Activated effector memory CD4-positive, alpha-beta T cell treated with Interleukin-2 at 50 U/mL for 16 hours (primary cell): ENCODE data around the gene HOXD9.

Source experiments
- DNase-seq: peaks from one replicate; pipeline ENCODE4 v3.0.0-alpha.2; 2020

The HOXD9 gene

DNA sequence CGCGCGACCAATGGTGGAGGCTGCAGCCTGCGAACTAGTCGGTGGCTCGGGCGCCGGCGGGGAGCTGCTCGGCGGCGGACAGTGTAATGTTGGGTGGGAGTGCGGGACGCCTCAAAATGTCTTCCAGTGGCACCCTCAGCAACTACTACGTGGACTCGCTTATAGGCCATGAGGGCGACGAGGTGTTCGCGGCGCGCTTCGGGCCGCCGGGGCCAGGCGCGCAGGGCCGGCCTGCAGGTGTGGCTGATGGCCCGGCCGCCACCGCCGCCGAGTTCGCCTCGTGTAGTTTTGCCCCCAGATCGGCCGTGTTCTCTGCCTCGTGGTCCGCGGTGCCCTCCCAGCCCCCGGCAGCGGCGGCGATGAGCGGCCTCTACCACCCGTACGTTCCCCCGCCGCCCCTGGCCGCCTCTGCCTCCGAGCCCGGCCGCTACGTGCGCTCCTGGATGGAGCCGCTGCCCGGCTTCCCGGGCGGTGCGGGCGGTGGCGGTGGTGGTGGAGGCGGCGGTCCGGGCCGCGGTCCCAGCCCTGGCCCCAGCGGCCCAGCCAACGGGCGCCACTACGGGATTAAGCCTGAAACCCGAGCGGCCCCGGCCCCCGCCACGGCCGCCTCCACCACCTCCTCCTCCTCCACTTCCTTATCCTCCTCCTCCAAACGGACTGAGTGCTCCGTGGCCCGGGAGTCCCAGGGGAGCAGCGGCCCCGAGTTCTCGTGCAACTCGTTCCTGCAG lies at the start of gene HOXD9:
TSS of gene HOXD9 (plus strand) at position 37 of the 728 bp plus-strand sequence. CDS start at position 87, 50 bp downstream.
- DNase-seq, result no peak

GRCh38 chr2:176072951-176073904 lies 49.3 kb upstream of the HOXD9 start:
- DNase-seq, result no peak

- no peak for DNase-seq
These were observed 47.5 kb upstream of the HOXD9 start for GRCh38 chr2:176074919-176075425.

DNA sequence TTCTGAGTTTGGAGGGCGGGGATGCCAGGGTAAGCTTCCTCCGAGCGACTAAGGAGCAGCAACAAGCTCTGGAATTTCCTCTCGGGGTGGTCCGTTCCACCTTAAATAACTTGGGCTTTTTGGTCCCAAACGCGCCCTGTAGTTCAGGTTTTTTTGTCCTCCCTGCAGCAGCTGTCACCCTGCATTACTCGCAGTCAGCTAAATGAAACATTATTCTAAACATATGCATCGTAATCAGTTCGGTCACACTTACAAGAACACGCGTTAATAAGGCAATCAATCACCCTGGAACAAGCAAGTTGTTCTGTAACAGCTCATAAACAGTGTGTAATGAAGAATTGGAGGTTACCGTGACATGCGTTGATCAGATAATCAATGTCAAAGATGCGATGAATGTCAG lies 47.0 kb upstream of the HOXD9 start:
- no peak for DNase-seq

DNA sequence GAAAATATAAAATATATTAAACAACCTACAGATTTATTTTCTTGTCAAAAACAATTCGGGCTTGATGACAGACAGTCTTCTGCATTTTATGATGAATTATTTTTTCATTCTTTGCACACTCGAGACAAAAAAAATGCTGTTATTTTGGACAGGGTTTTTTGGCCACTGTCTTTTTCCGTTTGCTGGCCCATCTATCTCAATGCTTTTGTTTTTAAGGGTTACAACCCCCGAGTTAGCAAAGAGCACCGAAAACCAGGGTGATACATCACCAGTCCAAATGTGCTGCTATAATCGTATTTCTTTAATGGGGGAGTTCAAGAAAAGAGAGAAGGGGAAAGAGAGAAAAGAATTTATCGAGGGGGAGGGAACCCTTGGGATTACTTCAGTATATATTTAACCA lies 46.5 kb upstream of the HOXD9 start:
- DNase-seq, result no peak

- no peak for DNase-seq
These were observed 45.7 kb upstream of the HOXD9 start for GRCh38 chr2:176076796-176077195.

- no peak for DNase-seq
These were observed 43.8 kb upstream of the HOXD9 start for GRCh38 chr2:176078541-176079284.

- DNase-seq, result no peak
These were observed 43.2 kb upstream of the HOXD9 start for GRCh38 chr2:176079285-176079830.

DNA sequence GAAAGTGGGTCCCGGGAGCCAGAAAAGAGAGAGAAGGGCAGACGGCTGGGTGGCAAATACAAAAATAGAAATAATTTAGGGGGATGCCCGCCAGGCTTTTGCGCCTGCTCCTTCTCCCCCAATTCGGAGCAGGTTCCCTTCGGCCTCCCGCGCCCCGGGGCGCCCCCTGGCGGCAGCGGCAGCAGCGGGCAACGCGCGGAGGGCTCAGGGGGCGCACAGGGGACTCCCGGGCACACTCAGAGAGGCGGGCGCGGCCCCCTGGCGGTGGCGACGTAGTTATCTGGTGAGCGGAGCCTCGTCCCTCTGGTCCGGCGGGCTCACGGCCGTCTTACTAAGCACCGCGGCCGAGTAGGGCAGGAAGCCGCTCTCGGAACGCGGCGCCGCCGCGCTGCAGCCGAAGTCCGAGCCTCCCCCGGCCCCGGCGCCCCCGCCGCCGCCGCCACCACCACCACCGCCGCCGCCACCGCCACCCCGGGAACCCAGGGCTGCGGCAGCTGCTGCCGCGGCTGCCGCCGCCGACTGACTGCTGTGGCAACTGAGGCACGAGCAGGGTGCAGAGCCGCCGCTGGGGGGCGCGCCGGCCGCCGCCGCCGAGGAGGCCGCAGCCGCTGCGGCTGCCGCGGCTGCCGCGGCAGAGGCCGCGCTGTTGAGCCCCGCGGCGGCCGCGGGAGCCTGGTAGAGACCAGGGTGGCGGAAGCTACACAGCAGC lies 42.5 kb upstream of the HOXD9 start:
- DNase-seq, result no peak

DNA sequence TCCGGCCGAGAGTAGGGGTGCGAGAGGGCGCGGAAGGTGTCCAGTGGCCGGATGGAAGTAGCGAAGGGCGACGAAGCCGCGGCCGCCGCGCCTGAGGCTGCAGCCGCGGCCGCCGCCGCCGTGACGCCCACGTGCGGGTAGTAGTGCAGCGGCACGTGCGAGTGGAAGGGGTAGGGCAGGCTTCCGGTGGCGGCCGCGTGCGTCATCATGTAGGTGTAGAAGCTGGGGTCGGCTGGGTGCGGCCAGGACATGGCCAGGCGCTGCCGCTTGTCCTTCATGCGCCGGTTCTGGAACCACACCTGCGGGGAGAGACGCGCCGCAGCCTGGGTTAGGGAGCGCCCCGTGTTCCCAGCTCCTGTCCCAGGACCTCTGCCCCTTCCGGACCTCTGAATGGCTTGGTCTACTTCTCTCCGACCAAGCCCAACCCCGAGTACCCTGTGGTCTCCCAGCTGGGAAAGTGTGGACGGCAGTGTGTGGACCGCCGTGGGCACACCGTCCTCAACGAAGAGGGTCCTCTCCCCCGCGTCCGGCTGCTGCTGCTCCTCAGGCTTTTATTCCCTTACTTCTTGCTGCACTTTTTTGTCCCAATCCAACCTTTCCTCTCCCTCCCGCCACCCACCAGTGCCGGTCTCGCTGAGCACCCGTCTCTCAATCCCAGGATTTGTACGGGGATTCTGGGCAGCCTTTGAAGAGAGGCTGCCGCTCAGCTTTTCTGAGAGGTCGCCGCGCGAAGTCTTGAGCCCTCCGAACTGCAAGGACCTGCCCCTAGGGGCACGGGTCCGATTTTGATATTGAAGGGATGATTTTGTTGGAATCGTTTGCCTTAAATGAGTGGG lies 41.8 kb upstream of the HOXD9 start:
- DNase-seq, result no peak

DNA sequence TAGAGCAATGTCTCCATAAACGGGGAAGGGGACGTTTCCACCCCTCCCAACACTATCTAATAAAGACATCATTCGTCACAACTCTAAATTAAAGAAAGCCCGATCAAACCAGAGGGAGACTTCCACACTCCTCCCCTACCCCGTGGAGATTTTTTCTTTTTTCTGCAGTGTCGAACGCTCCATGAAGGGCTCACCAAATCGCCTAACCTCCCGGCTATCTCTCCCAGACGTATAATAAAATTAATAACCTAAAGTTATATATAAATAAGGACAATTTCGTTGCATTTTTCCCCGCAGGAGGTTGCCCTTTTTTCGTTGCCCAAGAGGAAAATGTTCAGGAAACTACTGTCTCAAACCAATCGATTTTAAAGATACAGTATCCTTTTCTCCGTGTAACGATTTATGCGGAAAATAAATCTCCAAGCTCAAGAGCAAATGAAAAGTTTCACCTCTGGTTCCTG lies 41.1 kb upstream of the HOXD9 start:
- no peak for DNase-seq

DNA sequence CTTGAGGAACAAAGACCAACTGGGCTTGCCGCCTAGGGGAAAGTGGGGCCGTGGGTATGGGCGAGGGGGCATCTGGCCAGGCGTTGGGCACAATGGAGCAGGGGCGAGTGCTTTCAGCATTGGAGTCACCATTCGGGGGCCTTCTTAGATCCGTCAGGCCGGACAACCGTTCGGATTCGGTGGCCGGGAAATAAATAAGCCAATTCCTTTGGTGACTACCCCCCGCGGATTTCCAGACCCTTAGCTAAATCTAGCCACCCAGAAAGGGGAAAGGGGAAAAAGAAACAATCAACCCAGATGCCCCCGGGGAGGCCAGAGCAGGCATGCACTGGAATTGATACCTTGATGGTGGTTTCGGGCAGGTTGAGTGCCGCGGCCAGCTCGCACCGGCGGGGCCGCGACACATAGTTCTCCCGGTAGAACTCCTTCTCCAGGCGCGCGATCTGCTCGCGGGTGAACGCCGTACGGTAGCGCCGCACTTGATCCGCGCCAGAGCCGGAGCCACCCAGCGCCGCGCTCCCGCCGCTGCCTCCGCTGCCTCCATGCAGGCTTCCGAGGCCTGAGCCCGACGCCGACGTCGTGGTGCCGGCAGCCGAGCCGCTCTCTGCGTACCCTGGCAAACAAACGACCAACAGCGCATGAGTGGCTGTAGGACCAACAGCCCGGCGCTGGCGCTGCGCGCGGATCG lies 40.5 kb upstream of the HOXD9 start:
- DNase-seq, result no peak

- DNase-seq, result no peak
These were observed 40.0 kb upstream of the HOXD9 start for GRCh38 chr2:176082525-176082823.

DNA sequence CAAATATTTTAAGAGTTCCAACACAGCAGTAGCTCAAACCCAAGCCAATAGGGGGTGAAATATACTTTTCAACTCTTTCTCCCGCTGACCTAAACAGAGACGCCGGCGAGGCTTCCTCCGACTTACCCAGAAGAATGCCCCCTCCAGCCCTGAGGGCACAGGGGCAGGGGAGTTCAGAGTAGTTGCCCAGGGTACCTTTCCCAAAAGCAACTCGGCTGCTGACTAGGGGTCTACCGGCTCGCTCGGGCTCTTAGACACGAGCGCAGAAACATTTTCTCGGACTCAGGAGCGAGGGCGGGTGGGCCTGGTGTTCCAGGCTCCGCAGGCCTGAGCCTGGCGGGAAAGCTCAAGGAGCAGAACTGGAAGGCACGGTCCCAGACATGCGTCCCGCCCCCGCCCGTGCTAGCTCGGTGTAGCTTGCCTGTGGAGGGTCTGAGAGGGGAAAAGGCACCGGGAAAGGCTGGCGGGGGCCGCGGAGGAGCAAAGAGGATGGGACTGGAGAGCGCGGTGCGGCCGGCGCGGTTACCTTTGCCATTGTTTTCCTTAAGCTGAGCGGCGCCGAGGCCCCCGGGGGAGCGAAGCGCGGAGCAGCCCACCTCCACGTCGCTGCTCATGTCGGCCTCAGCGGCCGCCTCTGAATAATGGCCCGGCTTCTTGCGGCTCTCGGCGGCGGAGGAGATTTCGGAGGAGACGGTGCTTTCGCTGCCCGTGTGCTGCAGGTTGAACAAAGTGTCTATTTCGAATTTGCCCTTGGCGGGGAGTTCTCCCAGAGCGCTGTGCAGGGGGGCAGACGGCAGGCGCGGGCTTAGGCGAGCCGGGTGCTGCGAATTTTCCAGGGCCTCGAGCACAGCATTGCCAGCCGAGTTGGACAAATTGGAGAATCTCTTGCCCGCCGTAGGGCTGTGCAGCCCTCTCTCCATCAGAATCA lies 39.4 kb upstream of the HOXD9 start:
- DNase-seq, result no peak

- DNase-seq, result no peak
These were observed 38.7 kb upstream of the HOXD9 start, which contains the start of gene EVX2 for GRCh38 chr2:176083796-176084261. EVX2 (minus strand) TSS chr2:176083962; CDS start chr2:176083776, 186 bp downstream.

DNA sequence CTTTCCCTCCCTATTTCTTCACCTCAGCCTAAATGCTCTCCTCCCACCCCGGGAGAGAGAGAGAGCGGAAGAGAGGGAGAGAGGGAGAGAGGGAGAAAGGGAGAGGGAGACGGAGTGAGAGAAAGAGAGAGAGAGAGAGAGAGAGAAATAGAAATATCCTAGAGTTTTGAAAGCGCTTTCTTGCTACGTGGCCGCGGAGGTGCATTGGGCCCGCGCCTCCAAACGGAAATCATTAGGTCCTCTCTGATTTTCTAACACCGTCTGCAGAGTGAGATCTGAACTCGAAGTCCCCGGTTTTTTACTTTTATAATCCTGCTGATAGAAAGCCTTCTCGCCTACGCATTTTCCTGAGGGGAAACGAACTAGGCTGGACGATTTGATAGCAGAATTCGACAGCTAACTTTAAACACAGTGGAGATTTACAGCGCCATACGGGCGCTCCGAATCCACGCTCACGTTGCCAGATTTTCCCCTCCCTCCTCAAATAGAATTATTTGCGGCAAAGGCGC lies 37.9 kb upstream of the HOXD9 start:
- DNase-seq, result no peak

- DNase-seq, result no peak
These were observed 37.3 kb upstream of the HOXD9 start for GRCh38 chr2:176085120-176085788.
